Measurements from ENCODE around the gene AP5Z1.
"Not testable (repeated sequence)": the region's sequence is repeated elsewhere in the genome, so short reads cannot be mapped to it uniquely, and the experiment has no call there.

Gene AP5Z1

DNA sequence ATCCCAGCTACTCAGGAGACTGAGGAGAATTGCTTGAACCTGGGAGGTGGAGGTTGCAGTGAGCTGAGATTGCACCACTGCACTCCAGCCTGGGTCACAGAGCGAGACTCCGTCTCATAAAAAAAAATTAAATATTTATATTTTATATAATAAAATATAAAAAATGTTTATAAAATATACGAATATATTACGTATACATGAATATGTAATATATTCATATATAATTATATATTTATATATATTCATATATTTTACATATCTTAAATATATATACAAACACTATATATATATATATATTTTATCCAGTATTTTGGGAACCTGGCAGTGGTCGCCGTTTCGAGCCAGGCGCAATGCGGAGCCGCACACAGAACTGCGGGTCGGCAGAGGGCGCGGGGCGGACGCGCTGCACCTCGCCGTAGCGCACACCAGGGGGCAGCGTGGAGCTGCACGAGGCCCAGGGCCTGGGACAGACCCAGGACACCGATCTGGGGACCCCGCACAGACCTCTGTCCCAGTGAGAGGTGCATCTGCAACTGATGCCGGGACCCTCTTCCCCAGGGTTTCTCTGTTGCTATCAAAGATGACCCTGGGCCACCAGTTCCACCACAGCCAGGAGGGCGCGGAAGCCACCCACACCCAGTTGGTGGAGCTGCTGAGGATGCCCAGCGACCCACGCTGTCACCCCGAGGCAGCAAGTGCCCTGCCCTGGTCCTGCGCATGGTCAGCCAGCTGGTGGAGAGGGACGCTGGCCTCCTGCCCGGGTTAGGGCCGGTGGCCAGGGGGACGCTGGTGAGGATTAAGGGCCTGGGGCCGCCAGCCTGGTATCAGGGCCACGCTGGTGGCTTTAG, 22.7 kb downstream of the AP5Z1 start:
- Histone ChIP-seq H3K9ac (ENCODE audit: low read depth, low read length) (no peak overlapping the region), H3K4me1 (ENCODE audit: control insufficient read depth, insufficient read depth, low read length) (peaks cover 4% of the 10 kb centered on the region; the same call in 1 of the 2 replicates), H3K9me3 (ENCODE audit: control insufficient read depth, insufficient read depth, low read length) (no peaks in the 10 kb centered on the region), H3K27ac (ENCODE audit: low read depth, low read length) (no peak overlapping the region), H3K27me3 (ENCODE audit: control insufficient read depth, insufficient read depth, low read length) (no peaks in the 10 kb centered on the region), H3K4me3 (ENCODE audit: low read depth, low read length) (no peak overlapping the region), H3K36me3 (ENCODE audit: control insufficient read depth, insufficient read depth, low read length) (no peaks in the 10 kb centered on the region)

DNA sequence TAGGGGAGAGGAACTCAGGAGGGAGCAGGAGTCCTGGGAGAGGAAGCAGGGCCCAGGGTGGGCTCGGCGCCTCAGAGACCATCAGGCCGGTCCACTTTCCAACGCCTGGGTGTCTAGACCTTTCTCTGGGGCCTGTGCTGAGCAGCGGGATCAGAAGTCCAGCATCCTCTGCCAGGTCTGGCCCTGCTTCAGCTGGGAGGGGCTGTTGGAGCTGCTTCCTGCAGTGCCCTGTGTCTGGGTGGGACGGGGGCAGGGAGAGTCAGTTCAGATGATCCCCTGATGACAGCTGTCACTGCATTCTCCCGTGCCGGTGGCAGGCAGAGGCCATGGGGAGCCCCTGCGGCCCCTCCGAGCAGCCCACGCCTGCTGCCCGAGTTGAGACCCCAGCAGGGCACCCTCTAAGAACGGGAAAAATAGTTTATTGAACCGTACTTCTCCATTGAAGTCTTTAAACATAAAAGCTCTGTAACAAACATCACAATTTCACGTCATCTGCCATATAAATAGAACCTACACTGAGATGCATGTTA, 23.3 kb downstream of the AP5Z1 start:
- H3K4me1 ChIP-seq (ENCODE audit: control insufficient read depth, insufficient read depth, low read length): peaks cover 4% of the 10 kb centered on the region; the same call in 1 of the 2 replicates
- no peaks in the 10 kb centered on the region for H3K27me3 ChIP-seq (ENCODE audit: control insufficient read depth, insufficient read depth, low read length)
- H3K4me3 ChIP-seq (ENCODE audit: low read depth, low read length): no peak overlapping the region
- no peak overlapping the region for H3K27ac ChIP-seq (ENCODE audit: low read depth, low read length)
- no peaks in the 10 kb centered on the region for H3K36me3 ChIP-seq (ENCODE audit: control insufficient read depth, insufficient read depth, low read length)
- H3K9ac ChIP-seq (ENCODE audit: low read depth, low read length): no peak overlapping the region
- no peaks in the 10 kb centered on the region for H3K9me3 ChIP-seq (ENCODE audit: control insufficient read depth, insufficient read depth, low read length)

DNA sequence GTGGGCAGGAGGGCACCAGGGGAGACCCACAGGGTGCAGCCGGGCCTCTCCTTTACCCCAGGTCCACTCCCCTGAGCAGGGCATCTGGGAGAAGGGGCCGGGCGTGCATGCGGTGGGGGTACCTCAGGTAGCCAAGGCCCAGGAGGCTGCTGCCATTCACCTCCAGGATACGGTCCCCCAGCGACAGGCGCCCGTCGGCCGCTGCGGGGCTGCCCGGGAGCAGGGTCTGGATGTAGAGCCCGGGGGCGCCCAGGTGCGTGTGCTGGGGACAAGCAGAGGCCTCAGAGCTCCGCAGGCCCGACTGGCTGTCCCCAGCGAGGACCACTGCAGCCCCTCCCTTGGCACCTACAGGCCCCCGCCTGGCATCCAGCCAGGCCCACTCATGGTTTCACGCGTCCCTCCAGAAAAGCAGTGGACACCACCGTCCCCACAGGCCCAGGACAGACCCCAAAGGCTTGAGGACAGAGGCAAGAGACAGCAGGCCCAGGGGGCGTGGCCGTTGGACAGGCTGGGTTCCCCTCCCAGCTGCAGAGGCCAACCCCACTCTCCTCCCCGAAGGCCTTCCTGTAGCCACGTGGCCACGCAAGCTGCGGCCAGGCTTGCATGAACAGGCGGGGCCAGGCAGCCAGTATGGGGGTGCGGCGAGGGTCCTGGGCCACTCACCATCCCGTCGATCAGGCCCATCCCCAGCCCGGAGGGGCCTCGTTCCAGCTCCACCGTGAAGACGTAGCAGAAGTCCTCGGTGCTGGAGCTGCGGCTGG, 24.3 kb downstream of the AP5Z1 start:
- no peak overlapping the region for H3K9ac ChIP-seq (ENCODE audit: low read depth, low read length)
- no peaks in the 10 kb centered on the region for H3K36me3 ChIP-seq (ENCODE audit: control insufficient read depth, insufficient read depth, low read length)
- H3K9me3 ChIP-seq (ENCODE audit: control insufficient read depth, insufficient read depth, low read length): no peaks in the 10 kb centered on the region
- no peaks in the 10 kb centered on the region for H3K27me3 ChIP-seq (ENCODE audit: control insufficient read depth, insufficient read depth, low read length)
- H3K27ac ChIP-seq (ENCODE audit: low read depth, low read length): no peak overlapping the region
- H3K4me1 ChIP-seq (ENCODE audit: control insufficient read depth, insufficient read depth, low read length): peaks cover 2% of the 10 kb centered on the region; the same call in 1 of the 2 replicates
- no peak overlapping the region for H3K4me3 ChIP-seq (ENCODE audit: low read depth, low read length)

DNA sequence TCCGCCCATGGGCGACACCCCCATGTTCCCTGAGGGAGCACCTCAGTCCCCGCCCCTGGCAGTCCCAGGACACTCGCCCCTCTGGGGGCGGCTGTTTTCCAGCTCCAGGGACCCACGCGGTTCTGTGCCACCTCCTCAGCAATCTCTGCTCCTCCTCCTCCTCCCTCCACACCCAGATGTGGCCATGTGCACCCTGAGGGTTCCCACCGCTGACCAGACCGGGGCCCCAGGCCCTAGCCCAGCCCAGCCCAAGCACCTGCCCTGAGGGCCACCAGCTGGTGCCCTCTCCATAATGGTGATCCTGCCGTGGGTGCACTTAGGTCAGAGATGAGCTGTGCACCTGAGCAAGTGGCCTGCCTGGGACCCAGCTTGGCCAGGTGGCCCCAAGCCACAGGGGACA, 25.1 kb downstream of the AP5Z1 start:
- no peaks in the 10 kb centered on the region for H3K36me3 ChIP-seq (ENCODE audit: control insufficient read depth, insufficient read depth, low read length)
- H3K9me3 ChIP-seq (ENCODE audit: control insufficient read depth, insufficient read depth, low read length): no peaks in the 10 kb centered on the region
- H3K4me1 ChIP-seq (ENCODE audit: control insufficient read depth, insufficient read depth, low read length): no peaks in the 10 kb centered on the region
- H3K9ac ChIP-seq (ENCODE audit: low read depth, low read length): no peak overlapping the region
- no peak overlapping the region for H3K27ac ChIP-seq (ENCODE audit: low read depth, low read length)
- no peaks in the 10 kb centered on the region for H3K27me3 ChIP-seq (ENCODE audit: control insufficient read depth, insufficient read depth, low read length)
- no peak overlapping the region for H3K4me3 ChIP-seq (ENCODE audit: low read depth, low read length)

DNA sequence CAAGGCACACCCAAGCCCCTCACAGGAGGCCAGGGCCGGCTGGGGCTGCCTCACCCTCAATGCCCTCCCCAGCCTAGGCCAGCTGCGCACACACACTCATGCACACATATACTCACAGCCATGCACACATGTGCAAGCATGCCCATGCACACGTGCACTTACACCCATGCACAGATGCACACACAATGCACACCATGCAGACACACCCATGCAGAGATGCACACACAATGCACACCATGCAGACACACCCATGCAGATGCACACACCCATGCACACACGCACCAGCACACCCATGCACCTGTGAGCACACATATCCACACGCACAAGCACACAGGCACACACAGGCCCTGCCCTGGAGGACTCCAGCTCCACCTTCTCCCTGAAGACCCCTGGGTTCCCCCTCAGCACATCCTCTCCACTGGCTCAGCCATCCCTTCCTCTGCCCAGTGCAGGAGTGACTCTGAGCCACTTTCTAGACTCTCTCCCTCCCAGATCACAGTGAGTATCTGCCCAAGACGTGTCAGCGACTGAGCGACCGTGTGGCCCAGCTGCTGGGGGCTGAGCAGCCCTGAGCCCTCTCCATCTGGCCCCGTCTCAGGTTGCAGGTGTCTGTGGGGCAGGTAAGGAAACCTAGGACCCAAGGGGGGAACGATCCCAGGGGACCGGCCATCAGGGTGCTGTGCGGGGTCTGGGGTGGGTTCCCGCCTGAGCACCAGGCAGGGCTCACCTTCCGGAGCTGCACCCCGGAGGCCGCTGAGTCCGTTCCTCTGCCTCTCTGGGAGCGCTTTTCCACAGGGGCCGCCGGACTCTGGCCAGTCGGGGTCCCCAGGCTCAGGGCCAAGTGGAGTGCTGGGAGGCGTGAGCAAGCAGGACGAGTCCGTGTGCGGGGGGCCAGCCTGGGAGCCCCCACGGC, 25.8 kb downstream of the AP5Z1 start:
- Histone ChIP-seq H3K9ac (ENCODE audit: low read depth, low read length) (no peak overlapping the region), H3K4me1 (ENCODE audit: control insufficient read depth, insufficient read depth, low read length) (no peaks in the 10 kb centered on the region), H3K4me3 (ENCODE audit: low read depth, low read length) (no peak overlapping the region), H3K36me3 (ENCODE audit: control insufficient read depth, insufficient read depth, low read length) (no peaks in the 10 kb centered on the region), H3K27me3 (ENCODE audit: control insufficient read depth, insufficient read depth, low read length) (no peaks in the 10 kb centered on the region), H3K27ac (ENCODE audit: low read depth, low read length) (no peak overlapping the region), H3K9me3 (ENCODE audit: control insufficient read depth, insufficient read depth, low read length) (no peaks in the 10 kb centered on the region)

DNA sequence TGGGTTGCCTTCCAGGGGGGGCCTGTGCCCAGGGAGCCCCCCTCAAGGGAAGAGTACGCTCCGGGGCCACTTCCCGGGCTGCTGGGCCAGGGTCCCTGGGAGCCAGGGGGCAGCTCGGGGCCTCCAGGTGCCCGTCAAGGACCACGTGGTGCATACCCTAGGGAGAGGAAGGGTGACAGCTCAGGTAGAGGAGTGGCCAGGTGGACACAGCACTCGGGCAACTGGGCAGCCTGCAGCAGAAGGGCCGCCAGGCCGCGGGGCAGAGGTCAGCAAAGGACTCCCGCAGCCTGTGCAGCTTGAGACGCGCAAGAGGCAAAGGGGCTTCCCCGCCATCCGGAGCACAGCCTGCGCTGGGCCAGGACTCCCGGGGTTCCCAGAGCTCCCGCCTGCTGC, 26.4 kb downstream of the AP5Z1 start:
- Histone ChIP-seq H3K9ac (ENCODE audit: low read depth, low read length) (no peak overlapping the region), H3K4me1 (ENCODE audit: control insufficient read depth, insufficient read depth, low read length) (no peaks in the 10 kb centered on the region), H3K27ac (ENCODE audit: low read depth, low read length) (no peak overlapping the region)

DNA sequence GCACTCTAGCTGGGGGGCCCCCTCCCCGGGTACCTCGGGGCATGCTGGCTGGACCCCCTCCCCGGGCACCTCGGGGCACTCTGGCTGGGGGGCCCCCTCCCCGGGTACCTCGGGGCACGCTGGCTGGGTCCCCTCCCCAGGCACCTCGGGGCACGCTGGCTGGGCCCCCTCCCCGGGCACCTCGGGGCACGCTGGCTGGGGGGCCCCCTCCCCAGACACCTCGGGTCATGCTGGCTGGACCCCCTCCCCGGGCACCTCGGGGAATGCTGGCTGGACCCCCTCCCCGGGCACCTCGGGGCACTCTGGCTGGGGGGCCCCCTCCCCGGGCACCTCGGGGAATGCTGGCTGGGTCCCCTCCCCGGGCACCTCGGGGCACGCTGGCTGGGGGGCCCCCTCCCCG, 27.2 kb downstream of the AP5Z1 start:
- H3K4me1 ChIP-seq (ENCODE audit: control insufficient read depth, insufficient read depth, low read length); H3K27ac ChIP-seq (ENCODE audit: low read depth, low read length); H3K9ac ChIP-seq (ENCODE audit: low read depth, low read length): not testable (repeated sequence)

More for the DNA sequence above, 26.4 kb downstream of the AP5Z1 start:
- H3K36me3 ChIP-seq (ENCODE audit: control insufficient read depth, insufficient read depth, low read length): no peaks in the 10 kb centered on the region
- H3K4me3 ChIP-seq (ENCODE audit: low read depth, low read length): no peak overlapping the region
- H3K27me3 ChIP-seq (ENCODE audit: control insufficient read depth, insufficient read depth, low read length): no peaks in the 10 kb centered on the region
- no peaks in the 10 kb centered on the region for H3K9me3 ChIP-seq (ENCODE audit: control insufficient read depth, insufficient read depth, low read length)

DNA sequence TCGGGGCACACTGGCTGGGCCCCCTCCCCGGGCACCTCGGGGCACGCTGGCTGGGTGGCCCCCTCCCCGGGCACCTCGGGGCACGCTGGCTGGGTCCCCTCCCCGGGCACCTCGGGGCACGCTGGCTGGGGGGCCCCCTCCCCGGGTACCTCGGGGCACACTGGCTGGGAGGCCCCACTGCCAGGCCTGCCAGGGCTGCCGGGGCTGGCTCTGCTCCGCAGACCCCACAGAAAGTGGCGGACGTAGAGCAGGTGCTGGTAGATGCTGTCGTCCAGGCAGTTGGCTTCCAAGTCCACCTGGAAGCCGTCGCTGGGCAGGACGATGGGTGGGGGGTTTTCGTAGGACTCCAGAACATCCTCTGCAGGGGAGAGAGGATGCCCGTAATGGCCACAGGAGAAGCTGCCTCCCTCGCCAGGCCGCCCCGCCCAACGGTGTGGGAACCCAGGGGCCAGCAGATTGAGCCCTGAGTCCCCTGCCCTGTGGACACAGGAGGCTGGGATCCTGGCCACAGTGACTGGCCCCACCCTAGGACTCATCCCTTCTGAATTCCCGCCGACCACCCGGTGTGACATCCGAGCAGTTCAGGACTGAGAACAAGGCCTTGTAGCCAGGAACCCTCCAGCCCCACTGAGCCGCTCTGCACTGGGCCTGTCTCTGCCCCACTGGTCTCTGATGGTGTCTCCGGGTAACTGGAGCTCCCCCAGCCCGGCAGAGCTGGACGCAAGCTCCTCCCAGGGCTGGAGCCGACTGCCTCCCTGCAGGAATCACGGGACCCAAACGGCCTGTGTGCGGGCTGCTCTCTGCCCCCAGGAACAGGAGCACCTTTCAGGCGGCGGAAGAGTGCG, 28.2 kb downstream of the AP5Z1 start:
- Histone ChIP-seq H3K27me3 (ENCODE audit: control insufficient read depth, insufficient read depth, low read length) (no peaks in the 10 kb centered on the region), H3K4me1 (ENCODE audit: control insufficient read depth, insufficient read depth, low read length) (no peaks in the 10 kb centered on the region)

More for the DNA sequence above, 27.2 kb downstream of the AP5Z1 start:
- H3K4me3 ChIP-seq (ENCODE audit: low read depth, low read length); H3K36me3 ChIP-seq (ENCODE audit: control insufficient read depth, insufficient read depth, low read length); H3K9me3 ChIP-seq (ENCODE audit: control insufficient read depth, insufficient read depth, low read length); H3K27me3 ChIP-seq (ENCODE audit: control insufficient read depth, insufficient read depth, low read length): not testable (repeated sequence)

DNA sequence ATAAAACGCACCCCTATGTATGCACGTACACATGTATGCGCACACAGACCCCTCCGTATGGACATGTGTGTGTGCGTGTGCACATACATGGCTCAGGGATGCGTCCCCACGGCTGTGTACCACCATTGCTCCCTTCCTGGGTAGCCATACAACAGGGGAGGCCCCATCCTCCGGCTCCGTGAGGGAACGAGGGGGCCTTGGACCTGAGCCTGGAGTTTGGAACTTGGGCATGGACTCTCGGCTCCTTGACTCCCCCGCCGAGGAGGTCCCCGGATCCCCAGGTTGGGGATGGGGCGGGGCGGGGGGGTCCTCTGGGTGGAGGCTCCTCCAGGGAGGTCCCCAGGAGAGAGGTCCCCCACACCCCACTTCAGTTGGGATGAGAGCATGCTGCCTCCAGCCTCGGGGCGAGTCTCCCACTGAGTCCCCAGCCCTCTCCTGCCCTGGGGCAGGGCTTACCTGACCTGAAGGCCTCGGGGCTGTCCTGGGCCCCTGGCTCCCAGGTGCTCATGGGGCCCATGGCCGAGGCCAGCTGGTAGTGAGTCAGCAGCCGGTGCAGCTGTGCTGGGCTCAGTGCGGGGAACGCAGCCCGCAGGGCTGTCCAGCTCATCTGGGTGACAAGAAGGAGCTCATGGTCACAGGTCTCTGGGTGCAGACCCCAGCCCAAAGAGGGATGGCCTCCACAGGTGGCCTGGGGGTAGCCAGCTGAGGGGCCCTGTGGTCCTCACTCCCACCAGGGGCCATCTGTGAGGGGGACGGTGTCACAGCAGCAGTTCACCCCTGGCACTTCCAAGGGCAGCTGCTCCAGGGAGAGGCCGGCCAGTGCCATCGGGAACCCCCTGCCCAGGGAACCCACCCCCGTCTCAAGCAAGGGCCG, 29.9 kb downstream of the AP5Z1 start:
- H3K4me3 ChIP-seq (ENCODE audit: low read depth, low read length): no peak overlapping the region
- H3K9me3 ChIP-seq (ENCODE audit: control insufficient read depth, insufficient read depth, low read length): no peaks in the 10 kb centered on the region
- H3K4me1 ChIP-seq (ENCODE audit: control insufficient read depth, insufficient read depth, low read length): no peaks in the 10 kb centered on the region
- H3K27me3 ChIP-seq (ENCODE audit: control insufficient read depth, insufficient read depth, low read length): no peaks in the 10 kb centered on the region
- no peaks in the 10 kb centered on the region for H3K36me3 ChIP-seq (ENCODE audit: control insufficient read depth, insufficient read depth, low read length)
- no peak overlapping the region for H3K9ac ChIP-seq (ENCODE audit: low read depth, low read length)
- H3K27ac ChIP-seq (ENCODE audit: low read depth, low read length): no peak overlapping the region

More for the DNA sequence above, 28.2 kb downstream of the AP5Z1 start:
- Histone ChIP-seq H3K27ac (ENCODE audit: low read depth, low read length) (no peak overlapping the region), H3K36me3 (ENCODE audit: control insufficient read depth, insufficient read depth, low read length) (no peaks in the 10 kb centered on the region), H3K4me3 (ENCODE audit: low read depth, low read length) (no peak overlapping the region), H3K9ac (ENCODE audit: low read depth, low read length) (no peak overlapping the region), H3K9me3 (ENCODE audit: control insufficient read depth, insufficient read depth, low read length) (no peaks in the 10 kb centered on the region)

All from HUES48 (cell line).